NCI-H2081 (cell line): ENCODE data around the gene FLYWCH2.
A peak's percentile ranks its signal among the peaks of the same experiment; 100 is the strongest.
"Not testable (repeated sequence)": the region's sequence is repeated elsewhere in the genome, so short reads cannot be mapped to it uniquely, and the experiment has no call there.

Experiments used
- DNase-seq, 2 experiments: peaks; one replicate each; lab custom pipeline; 2025; lab: John Stamatoyannopoulos, UW

FLYWCH2 gene

GRCh38 chr16:2912330-2913199 lies 29.6 kb downstream of the FLYWCH2 start:
- no peak for DNase-seq

DNA sequence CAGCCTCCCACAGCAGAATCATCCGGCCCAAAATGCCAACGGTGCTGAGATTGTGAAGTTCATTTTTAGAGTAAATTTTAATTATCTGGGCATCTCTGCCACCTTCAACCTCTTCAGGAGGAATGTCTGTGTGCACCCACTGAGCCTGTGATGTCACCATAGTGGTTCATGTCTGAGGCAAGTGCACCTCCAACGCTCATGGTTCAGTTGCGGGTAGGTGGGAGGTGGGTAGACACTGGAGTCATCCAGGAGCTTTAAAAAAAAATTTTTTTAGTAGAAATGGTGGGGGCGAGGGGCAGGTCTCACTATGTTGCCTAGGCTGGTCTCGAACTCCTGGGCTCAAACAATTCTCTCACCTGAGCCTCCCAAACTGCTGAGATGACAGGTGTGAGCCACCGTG lies 30.6 kb downstream of the FLYWCH2 start:
- DNase-seq, result no peak

DNA sequence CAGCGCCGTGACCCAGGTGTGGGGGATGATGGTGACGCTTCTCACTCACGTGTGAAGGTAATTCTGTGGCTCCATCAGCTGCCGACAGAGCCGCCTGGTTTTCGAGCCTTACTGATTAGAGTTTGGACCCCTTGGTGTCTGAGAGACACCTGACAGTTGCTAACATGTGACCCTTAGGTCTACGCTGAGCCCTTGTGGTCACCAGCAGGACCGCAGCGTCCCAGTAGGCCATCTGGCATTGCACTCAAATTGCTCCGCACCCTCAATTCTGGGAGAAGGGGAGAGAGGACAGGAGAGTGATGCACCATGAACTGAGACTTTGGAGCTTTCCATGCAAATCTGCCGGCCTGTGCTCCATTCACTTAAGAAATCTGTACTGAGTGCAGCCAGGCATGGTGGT lies 31.2 kb downstream of the FLYWCH2 start:
- no peak for DNase-seq

DNA sequence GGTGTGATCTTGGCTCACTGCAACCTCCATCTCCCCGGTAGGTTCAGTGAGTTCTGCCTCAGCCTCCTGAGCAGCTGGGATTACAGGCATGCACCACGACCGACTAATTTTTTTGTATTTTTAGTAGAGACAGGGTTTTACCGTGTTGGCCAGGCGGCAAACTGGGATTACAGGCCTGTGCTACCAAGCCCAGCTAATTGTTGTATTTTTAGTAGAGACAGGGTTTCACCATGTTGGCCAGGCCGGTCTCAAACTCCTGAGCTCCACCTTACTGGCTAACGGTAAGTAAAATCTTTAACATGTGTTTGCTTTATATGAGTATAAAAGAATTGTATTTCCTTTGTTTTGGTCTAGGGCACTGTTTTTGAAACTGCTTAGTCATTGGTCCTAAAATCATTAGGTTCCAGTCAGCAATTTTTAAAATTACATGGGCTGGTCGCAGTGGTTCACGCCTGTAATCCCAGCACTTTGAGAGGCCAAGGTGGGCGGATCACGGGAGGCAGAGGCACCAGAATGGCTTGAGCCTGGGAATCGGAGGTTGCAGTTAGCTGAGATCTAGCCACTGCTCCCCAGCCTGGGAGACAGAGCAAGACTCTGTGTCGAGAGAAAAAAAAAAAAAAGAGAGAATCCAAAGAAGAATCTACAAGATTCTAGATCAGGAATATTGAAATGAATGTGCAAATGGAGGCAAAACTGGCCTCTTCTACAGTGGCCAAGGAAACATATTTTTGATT lies 32.3 kb downstream of the FLYWCH2 start:
- DNase-seq, result no peak

GRCh38 chr16:2919511-2920255 lies 36.7 kb downstream of the FLYWCH2 start:
- peak; percentile 62 to 64 for DNase-seq

DNA sequence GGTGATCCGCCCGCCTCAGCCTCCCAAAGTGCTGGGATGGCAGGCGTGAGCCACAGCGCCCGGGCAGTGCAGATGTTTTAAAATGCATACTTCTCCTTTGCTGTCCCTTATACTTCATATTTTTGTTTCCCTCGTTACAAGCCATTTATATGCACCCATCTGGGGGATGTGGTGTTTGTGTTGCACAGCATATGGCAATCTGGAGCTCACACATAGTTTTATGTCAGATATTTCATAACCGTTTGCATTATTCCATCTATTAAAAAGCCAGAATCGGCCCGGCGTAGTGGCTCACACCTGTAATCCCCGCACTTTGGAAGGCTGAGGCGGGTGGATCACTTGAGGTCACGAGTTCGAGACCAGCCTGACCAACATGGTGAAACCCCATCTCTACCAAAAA lies 40.5 kb downstream of the FLYWCH2 start:
- no peak for DNase-seq

- no peak for DNase-seq
These were observed 42.1 kb downstream of the FLYWCH2 start for GRCh38 chr16:2924901-2925755.

DNA sequence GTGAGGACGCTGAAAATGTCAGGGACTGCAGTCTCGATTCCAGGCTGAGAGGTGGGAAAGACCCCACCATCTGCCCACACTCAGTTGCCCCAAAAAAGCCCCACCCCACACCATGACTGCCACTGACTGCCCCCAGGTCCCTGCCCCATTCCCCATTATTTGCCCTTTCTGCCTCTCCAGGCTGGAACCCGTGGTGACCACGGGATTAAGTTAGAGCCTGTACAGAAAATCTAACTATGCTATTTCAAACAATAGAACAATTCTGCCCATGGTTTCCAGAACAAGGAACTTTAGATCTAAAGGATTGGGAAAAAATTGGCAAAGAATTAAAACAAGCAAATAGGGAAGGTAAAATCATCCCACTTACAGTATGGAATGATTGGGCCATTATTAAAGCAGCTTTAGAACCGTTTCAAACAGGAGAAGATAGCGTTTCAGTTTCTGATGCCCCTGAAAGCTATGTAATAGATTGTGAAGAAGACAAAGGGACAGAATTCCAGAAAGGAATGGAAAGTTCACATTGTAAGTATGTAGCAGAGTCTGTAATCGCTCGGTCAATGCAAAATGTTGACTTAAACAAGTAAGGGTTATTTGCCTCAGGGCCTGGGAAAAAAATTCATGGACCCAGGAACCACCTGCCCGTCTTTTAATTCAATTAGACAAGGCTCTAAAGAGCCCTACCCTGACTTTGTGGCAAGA lies 43.1 kb downstream of the FLYWCH2 start:
- DNase-seq, result no peak

GRCh38 chr16:2926650-2926999 lies 43.6 kb downstream of the FLYWCH2 start:
- no peak for DNase-seq

DNA sequence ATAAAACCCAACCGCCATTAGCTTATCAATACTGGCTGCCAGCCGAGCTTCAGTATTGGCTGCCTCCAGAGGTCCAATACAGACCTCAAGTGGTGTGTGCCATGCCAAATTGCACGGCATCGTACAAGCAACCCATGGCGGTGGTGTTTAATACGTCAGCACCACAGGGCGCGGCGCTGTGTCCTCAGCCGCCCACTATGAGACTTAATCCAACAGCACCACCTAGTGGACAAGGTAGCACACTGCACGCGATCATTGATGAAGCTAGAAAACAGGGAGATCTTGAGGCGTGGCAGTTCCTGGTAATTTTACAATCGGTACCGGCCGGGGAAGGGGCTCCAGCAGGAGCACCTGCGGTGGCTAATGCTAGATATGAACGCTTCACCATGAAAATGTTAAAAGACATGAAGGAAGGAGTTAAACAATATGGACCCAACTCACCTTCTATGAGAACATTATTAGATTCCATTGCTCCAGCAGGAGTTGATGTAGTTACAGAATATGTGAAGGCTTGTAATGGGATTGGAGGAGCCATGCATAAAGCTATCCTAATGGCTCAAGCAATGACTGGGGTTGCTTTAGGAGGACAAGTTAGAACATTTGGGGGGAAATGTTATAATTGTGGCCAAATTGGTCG lies 44.1 kb downstream of the FLYWCH2 start:
- peak; percentile 82 to 91 for DNase-seq

- DNase-seq, result not testable (repeated sequence)
These were observed 45.1 kb downstream of the FLYWCH2 start for GRCh38 chr16:2928151-2928550.

GRCh38 chr16:2928796-2929195 lies 45.8 kb downstream of the FLYWCH2 start:
- DNase-seq, result no peak

DNA sequence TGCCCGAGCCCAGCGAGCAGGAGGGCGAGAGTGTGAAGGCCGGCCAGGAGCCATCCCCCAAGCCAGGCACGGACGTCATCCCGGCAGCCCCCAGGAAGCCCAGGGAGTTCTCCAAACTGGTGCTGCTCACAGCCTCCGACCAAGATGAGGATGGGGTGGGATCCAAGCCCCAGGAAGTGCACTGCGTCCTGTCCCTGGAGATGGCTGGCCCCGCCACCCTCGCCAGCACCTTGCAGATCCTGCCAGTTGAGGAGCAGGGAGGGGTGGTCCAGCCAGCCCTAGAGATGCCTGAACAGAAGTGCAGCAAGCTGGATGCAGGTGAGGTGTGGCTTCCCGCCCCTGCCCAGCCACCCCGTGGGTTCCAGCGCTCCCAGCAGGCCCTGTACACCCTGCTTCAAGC lies 46.7 kb downstream of the FLYWCH2 start:
- no peak for DNase-seq

GRCh38 chr16:2930236-2930635 lies 47.2 kb downstream of the FLYWCH2 start:
- DNase-seq, result no peak

DNA sequence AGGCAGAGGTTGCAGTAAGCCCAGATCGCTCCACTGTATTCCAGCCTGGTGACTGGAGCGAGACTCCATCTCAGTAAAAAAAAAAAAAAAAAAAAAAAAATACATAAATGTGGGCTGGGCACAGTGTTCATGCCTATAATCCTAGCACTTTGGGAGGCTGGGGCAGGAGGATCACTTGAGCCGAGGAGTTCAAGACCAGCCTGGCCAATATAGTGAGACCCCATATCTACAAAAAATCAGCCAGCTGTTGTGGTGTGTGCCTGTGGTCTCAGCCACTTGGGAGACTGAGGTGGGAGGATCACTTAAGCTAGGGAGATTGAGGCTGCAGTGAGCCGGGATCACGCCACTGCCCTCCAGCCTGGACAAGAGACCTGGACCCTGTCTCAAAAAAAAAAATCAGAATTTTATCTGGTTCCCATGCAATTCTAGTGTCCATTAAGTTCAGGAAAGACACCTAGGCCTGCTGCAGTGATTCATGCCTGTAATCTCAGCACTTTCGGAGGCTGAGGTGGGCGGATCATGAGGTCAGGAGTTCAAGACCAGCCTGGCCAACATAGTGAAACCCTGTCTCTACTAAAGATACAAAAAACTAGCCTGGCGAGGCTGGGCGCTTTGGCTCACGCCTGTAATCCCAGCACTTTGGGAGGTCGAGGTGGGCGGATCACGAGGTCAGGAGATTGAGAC lies 48.4 kb downstream of the FLYWCH2 start:
- not testable (repeated sequence) for DNase-seq

DNA sequence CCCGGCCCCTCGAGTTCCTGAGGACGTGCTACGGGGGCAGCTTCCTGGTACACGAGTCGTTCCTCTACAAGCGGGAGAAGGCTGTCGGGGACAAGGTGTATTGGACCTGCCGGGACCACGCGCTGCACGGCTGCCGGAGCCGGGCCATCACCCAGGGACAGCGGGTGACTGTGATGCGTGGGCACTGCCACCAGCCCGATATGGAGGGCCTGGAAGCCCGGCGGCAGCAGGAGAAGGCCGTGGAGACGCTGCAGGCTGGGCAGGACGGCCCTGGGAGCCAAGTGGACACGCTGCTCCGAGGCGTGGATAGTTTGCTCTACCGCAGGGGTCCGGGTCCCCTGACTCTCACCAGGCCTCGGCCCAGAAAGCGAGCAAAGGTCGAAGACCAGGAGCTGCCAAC lies 50.1 kb downstream of the FLYWCH2 start:
- no peak for DNase-seq

DNA sequence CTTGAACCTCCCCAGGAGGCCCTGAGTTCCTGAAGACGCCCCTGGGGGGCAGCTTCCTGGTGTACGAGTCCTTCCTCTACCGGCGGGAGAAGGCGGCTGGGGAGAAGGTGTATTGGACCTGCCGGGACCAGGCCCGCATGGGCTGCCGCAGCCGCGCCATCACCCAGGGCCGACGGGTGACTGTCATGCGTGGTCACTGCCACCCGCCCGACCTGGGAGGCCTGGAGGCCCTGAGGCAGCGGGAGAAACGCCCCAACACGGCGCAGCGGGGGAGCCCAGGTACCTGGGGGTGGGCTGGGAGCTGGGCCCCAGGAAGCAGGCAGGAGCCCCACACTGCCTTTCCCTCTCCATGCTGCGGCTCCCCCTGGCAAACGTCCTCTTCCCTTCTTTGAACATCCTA lies 50.7 kb downstream of the FLYWCH2 start:
- no peak for DNase-seq

- no peak for DNase-seq
These were observed 51.4 kb downstream of the FLYWCH2 start for GRCh38 chr16:2934450-2934849.

DNA sequence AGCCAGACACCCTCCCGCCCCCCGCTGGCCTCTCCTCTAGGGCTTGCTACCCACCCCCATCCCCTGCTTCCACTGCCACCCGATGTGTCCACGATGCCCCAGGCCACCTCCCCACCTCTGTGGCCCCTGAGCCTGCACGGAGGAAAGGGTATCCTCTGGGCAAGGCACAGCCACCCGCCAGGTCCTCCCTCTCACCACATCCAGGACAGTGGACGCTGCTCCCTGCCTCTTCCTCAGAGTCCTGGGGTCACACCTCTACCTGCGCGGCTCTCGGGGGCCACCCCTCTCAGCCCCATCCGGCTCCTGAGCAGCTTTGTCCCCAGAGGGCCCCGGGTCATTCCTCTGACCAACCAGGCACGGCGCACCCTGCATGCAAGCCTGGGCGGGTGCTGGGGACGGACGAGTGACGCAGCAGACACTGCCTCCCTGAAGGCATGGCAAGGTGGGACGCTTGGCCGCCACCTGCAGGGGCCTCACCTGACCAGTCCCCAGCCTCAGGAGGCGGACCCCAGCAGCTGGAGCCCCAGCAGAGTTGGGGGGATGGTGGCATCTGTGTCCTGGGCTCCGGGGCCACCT lies 53.5 kb downstream of the FLYWCH2 start:
- no peak for DNase-seq

GRCh38 chr16:2937170-2937569 lies 54.2 kb downstream of the FLYWCH2 start:
- no peak for DNase-seq
